A673 (cell line): ENCODE results near the gene RBM17.

Source experiments
- EZH2 ChIP-seq: fragments of 200-600 bp; sonication (generic); IDR thresholded peaks from 2 replicates; pipeline ENCODE4 v1.6.1; 2017; ENCODE audit warnings: borderline replicate concordance, low read depth, mild to moderate bottlenecking, mixed read lengths, antibody characterized with exemption, low read length; ENCODE audit not compliant: poor library complexity, severe bottlenecking
- TF ChIP-seq, protein P1 (sequence below): fragments of 300-800, 200-600 bp; sonication (generic); conservative IDR thresholded peaks from 2 replicates; pipeline ENCODE4 v1.5.1; 2017; ENCODE audit warnings: low read depth, mild to moderate bottlenecking, antibody characterized with exemption, low read length, moderate library complexity, mixed read lengths

DNA sequence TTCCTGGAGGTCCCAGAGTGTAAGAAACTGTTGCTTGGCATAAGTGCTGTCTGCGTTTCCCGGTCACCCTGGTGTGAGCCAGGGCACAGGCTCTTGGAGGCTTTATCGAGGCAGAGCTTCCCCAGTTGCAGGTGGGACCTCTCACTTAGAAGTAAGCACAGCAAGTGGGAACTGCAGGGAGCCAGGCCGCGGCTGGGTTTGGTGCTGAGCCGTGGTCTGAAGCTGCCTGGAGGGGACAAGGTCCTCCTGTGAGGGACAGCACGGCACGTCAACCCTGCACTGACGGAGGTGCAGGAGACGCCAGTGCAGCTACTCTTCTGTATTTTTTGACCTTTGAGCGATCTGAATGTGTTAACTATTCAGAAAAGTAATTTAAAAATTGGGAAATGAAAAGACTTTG lies 58.1 kb downstream of the RBM17 start:
- TF ChIP-seq EZH2 = no peak
- TF ChIP-seq, protein P1, sequence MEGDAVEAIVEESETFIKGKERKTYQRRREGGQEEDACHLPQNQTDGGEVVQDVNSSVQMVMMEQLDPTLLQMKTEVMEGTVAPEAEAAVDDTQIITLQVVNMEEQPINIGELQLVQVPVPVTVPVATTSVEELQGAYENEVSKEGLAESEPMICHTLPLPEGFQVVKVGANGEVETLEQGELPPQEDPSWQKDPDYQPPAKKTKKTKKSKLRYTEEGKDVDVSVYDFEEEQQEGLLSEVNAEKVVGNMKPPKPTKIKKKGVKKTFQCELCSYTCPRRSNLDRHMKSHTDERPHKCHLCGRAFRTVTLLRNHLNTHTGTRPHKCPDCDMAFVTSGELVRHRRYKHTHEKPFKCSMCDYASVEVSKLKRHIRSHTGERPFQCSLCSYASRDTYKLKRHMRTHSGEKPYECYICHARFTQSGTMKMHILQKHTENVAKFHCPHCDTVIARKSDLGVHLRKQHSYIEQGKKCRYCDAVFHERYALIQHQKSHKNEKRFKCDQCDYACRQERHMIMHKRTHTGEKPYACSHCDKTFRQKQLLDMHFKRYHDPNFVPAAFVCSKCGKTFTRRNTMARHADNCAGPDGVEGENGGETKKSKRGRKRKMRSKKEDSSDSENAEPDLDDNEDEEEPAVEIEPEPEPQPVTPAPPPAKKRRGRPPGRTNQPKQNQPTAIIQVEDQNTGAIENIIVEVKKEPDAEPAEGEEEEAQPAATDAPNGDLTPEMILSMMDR = no peak
